HepG2 (cell line): ENCODE data around the gene KCNJ4. TPM values are rescaled to one million over a fixed set of nuclear protein-coding genes. Genes with fewer than 3 reads are reported as not detected.

ENCODE experiments used
- ATAC-seq: fragments of 200-7000 bp; cut with Tn5 transposase; 3 replicates; pipeline ENCODE4 v1.9.1; 2020; ENCODE audit warnings: mild to moderate bottlenecking, moderate library complexity
- BruUV-seq: library from RNA; stranded (reverse); fragments of 400-500 nt; replicated peaks from 2 replicates; lab custom pipeline; 2021; lab: Mats Ljungman, UMichigan
- CTCF ChIA-PET: fragments of 300-600 bp; formaldehyde crosslinking; extraction: SDS; loops from one replicate; lab custom pipeline; 2021; ENCODE audit warnings: low total read pairs, inconsistent platforms, low intra/inter-chr PET ratio; lab: Yijun Ruan, JAX
- POLR2A ChIA-PET: fragments of 350-600 bp; sonication (Branson Sonifier 250); formaldehyde crosslinking; loops from one replicate; lab custom pipeline; 2020; ENCODE audit warnings: antibody characterized with exemption, inconsistent platforms; lab: Yijun Ruan, JAX
- DNase-seq: peaks from one replicate; pipeline ENCODE4 v3.0.0-alpha.2; 2015; ENCODE audit warnings: low spot score
- FAIRE-seq: peaks from 3 replicates; lab custom pipeline; 2011; peaks lifted over from hg19 to GRCh38; lab: Jason Lieb, UNC
- H2AFZ ChIP-seq: one replicate; pipeline ENCODE4 v1.6.1; 2011; ENCODE audit warnings: low read length, inconsistent platforms
- H3K27ac ChIP-seq: fragments of 300-600 bp; 3 replicates; pipeline ENCODE4 v1.8.0; 2011; ENCODE audit warnings: mixed run types, mild to moderate bottlenecking, mixed read lengths, low read length, inconsistent platforms; ENCODE audit not compliant: insufficient read depth; ENCODE audit errors: extremely low read length
- H3K27me3 ChIP-seq, 2 experiments: fragments of 200-600 bp in 1 of 2; 2 replicates in 1 of 2; 3 replicates in 1 of 2; pipeline versions ENCODE4 v1.6.0 to v1.8.0; 2011; ENCODE audit warnings: low read length in 2 of 2, mild to moderate bottlenecking in 2 of 2, moderate library complexity in 2 of 2, inconsistent platforms in 1 of 2; ENCODE audit not compliant: insufficient read depth in 2 of 2, control insufficient read depth in 1 of 2
- H3K36me3 ChIP-seq, 2 experiments: fragments of 200-600 bp in 1 of 2; replicated peaks in 1 of 2; 2 replicates in 1 of 2; 3 replicates in 1 of 2; pipeline versions ENCODE4 v1.5.1 to v1.8.0; 2011; ENCODE audit warnings: low read length in 2 of 2, inconsistent platforms in 1 of 2; ENCODE audit not compliant: insufficient read depth in 2 of 2, control insufficient read depth in 1 of 2
- H3K4me1 ChIP-seq: 2 replicates; pipeline ENCODE4 v1.5.1; 2012; ENCODE audit warnings: low read length, inconsistent platforms; ENCODE audit not compliant: insufficient read depth
- H3K4me2 ChIP-seq: 2 replicates; pipeline ENCODE4 v1.6.0; 2011; ENCODE audit warnings: low read depth, low read length, inconsistent platforms
- H3K4me3 ChIP-seq, 3 experiments: fragments of 200-600 bp in 1 of 3; sonication (generic), shearing (Covaris generic) in 1 of 3; replicated peaks in 1 of 3; 2 replicates each; pipeline ENCODE4 v1.5.1; 2011 to 2016; ENCODE audit warnings: low read length in 3 of 3, inconsistent platforms in 2 of 3, low read depth in 2 of 3, mild to moderate bottlenecking in 2 of 3, control low read depth in 1 of 3, mixed read lengths in 1 of 3; ENCODE audit not compliant: insufficient read depth in 1 of 3
- H3K79me2 ChIP-seq: one replicate; pipeline ENCODE4 v1.6.1; 2011; ENCODE audit warnings: low read length, inconsistent platforms; ENCODE audit not compliant: insufficient read depth
- H3K9ac ChIP-seq: 2 replicates; pipeline ENCODE4 v1.6.0; 2011; ENCODE audit warnings: mild to moderate bottlenecking, low read depth, low read length, inconsistent platforms; ENCODE audit not compliant: insufficient read depth
- H3K9me3 ChIP-seq: 2 replicates; pipeline ENCODE4 v1.5.1; 2012; ENCODE audit warnings: mild to moderate bottlenecking, low read length
- H4K20me1 ChIP-seq: 2 replicates; pipeline ENCODE4 v1.6.0; 2011; ENCODE audit warnings: inconsistent platforms, mild to moderate bottlenecking, low read length, moderate library complexity; ENCODE audit not compliant: insufficient read depth
- HNRNPUL1 ChIP-seq: fragments of 200-400 bp; formaldehyde crosslinking; IDR thresholded peaks from 2 replicates; pipeline ENCODE4 v1.6.1; 2017; ENCODE audit warnings: low read depth, mild to moderate bottlenecking, low read length, moderate library complexity
- NR3C1 ChIP-seq: sonication (generic); formaldehyde crosslinking; IDR thresholded peaks from 2 replicates; pipeline ENCODE4 v1.4.0; 2020; ENCODE audit warnings: missing genetic modification reagents
- RXRA ChIP-seq: sonication (generic); formaldehyde crosslinking; IDR thresholded peaks from 2 replicates; pipeline ENCODE4 v1.5.1; 2020; ENCODE audit warnings: missing genetic modification reagents
- ZNF629 ChIP-seq: sonication (generic); formaldehyde crosslinking; conservative IDR thresholded peaks from 2 replicates; pipeline ENCODE4 v1.5.0; 2020; ENCODE audit warnings: missing genetic modification reagents
- WGBS: methylation state at CpG from one replicate; pipeline ENCODE4 v1.1.6; 2017; ENCODE audit warnings: low lambda C conversion rate; 5-methylcytosine and 5-hydroxymethylcytosine counted together
- in situ Hi-C: cut with HindIII; loops from 2 replicates; pipeline ENCODE4 v1.10.0; 2017; ENCODE audit warnings: low pct_unique_long_range_greater_than_20kb; ENCODE audit not compliant: extremely low pct_ligation_motif_present
- intact Hi-C: fragments of 100-400 bp; cut with micrococcal nuclease; formaldehyde crosslinking; loops from one replicate; pipeline ENCODE4 v1.10.0; 2022; ENCODE audit not compliant: unreplicated experiment
- polyA plus RNA-seq, 8 experiments: library from polyadenylated mRNA; depleted of rRNA in 3 of 8; stranded (reverse) in 7 of 8; unstranded in 1 of 8; fragments of >200 nt; fragmentation: Illumina TruSeq in 4 of 8; extraction: Trizol in 4 of 8; gene quantifications; 2 replicates each; pipeline versions ENCODE4 v1.2.1 to v1.2.3, GENCODE V29; 2011 to 2016; ENCODE audit warnings: low read depth in 4 of 8, missing spikeins in 1 of 8, mixed read lengths in 1 of 8; ENCODE audit not compliant: insufficient read depth in 1 of 8
- total RNA-seq, 5 experiments: library from RNA; depleted of rRNA; stranded (reverse); fragments of >200 nt; fragmentation: Illumina TruSeq; extraction: Trizol; gene quantifications; 2 replicates each; pipeline ENCODE4 v1.2.3, GENCODE V29; 2016; ENCODE audit warnings: low read depth in 1 of 5

KCNJ4 gene
- total and polyA plus RNA-seq, 2 of the 13 experiments (the other 11 are each of a cell fraction or from before 2014, with no cell fraction given): not detected

GRCh38 chr22:38449776-38450175 is 5.2 kb downstream of the KCNJ4 start:
- WGBS: 67% methylated on average over 17 of the region's 18 CpGs
- intact Hi-C loops: no loop called here
- Histone ChIP-seq H3K9ac (no peak overlapping the region), H2AFZ (no peak overlapping the region), H4K20me1 (no peaks in the 10 kb centered on the region), H3K4me2 (no peak overlapping the region), H3K36me3 (no peaks in the 10 kb centered on the region), H3K4me3 (no peak overlapping the region), H3K4me1 (peaks cover 6% of the 10 kb centered on the region; the same call in 1 of the 2 replicates), H3K79me2 (no peaks in the 10 kb centered on the region), H3K27me3 (peaks cover 16 to 76% of the 10 kb centered on the region in 2 experiments), H3K9me3 (no peaks in the 10 kb centered on the region), H3K27ac (no peak overlapping the region)
- no peak for ATAC-seq
- ChIA-PET CTCF (no interaction called here), POLR2A (no interaction called here)
- no peak for TF ChIP-seq NR3C1 (CRISPR knock-in tag)
- TF ChIP-seq RXRA (CRISPR knock-in tag): 0 out of 2 replicates have a peak, but pooled peaks have one; percentile 3
- in situ Hi-C loops: no loop called here
- FAIRE-seq: no peak
- DNase-seq: no peak
- BruUV-seq: no TSS peak

GRCh38 chr22:38448945-38449745 is 5.9 kb downstream of the KCNJ4 start:
- ChIA-PET POLR2A (no interaction called here), CTCF (no interaction called here)
- intact Hi-C loops (no loop called here), in situ Hi-C loops (no loop called here)
- Histone ChIP-seq H3K9ac (no peak overlapping the region), H3K36me3 (no peaks in the 10 kb centered on the region), H3K79me2 (no peaks in the 10 kb centered on the region), H3K9me3 (no peaks in the 10 kb centered on the region), H3K4me1 (no peaks in the 10 kb centered on the region), H3K4me3 (no peak overlapping the region), H3K27me3 (peaks cover 15 to 76% of the 10 kb centered on the region in 2 experiments), H2AFZ (no peak overlapping the region), H4K20me1 (no peaks in the 10 kb centered on the region), H3K27ac (no peak overlapping the region), H3K4me2 (no peak overlapping the region)
- no TSS peak for BruUV-seq
- TF ChIP-seq ZNF629 (CRISPR knock-in tag) (peak; percentile 70), HNRNPUL1 (no peak)
- no peak for ATAC-seq
- no peak for FAIRE-seq
- WGBS: 36% methylated on average over 5 of the region's 14 CpGs
- no peak for DNase-seq
